C4-2B (cell line): Measurements from ENCODE around the gene LGMN.

ENCODE experiments used
- H3K27ac ChIP-seq: fragments of 450-650 bp; 2 replicates; pipeline ENCODE4 v1.5.1; 2017
- ZFX ChIP-seq: fragments of 450-650 bp; IDR thresholded peaks from 2 replicates; pipeline ENCODE4 v1.6.1; 2017
- TF ChIP-seq, protein P1 (sequence below): fragments of 450-650 bp; conservative IDR thresholded peaks from 2 replicates; pipeline ENCODE4 v1.5.1; 2017; ENCODE audit warnings: mild to moderate bottlenecking

Gene LGMN

DNA sequence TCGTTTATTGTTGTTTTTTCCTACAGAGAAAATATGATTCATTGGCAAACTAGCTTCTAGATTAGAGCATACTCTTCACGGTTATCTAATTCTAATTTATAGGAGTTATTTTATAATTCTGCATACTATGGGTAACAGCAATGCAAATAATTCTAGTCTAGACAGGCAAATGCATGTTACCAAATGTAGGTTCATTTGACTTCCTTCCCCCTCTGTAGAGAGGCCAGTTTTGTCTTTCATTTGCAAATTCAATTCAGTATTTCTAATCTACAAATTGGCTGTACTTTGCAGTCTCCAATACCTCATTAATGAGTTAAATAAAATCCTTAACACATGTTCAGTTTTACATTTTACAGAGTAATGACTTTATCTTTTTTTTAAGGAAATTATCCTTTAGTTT is 4.2 kb downstream of the LGMN start:
- TF ChIP-seq, protein P1, sequence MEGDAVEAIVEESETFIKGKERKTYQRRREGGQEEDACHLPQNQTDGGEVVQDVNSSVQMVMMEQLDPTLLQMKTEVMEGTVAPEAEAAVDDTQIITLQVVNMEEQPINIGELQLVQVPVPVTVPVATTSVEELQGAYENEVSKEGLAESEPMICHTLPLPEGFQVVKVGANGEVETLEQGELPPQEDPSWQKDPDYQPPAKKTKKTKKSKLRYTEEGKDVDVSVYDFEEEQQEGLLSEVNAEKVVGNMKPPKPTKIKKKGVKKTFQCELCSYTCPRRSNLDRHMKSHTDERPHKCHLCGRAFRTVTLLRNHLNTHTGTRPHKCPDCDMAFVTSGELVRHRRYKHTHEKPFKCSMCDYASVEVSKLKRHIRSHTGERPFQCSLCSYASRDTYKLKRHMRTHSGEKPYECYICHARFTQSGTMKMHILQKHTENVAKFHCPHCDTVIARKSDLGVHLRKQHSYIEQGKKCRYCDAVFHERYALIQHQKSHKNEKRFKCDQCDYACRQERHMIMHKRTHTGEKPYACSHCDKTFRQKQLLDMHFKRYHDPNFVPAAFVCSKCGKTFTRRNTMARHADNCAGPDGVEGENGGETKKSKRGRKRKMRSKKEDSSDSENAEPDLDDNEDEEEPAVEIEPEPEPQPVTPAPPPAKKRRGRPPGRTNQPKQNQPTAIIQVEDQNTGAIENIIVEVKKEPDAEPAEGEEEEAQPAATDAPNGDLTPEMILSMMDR: no peak
- no peak for TF ChIP-seq ZFX
- no peak overlapping the region for H3K27ac ChIP-seq

DNA sequence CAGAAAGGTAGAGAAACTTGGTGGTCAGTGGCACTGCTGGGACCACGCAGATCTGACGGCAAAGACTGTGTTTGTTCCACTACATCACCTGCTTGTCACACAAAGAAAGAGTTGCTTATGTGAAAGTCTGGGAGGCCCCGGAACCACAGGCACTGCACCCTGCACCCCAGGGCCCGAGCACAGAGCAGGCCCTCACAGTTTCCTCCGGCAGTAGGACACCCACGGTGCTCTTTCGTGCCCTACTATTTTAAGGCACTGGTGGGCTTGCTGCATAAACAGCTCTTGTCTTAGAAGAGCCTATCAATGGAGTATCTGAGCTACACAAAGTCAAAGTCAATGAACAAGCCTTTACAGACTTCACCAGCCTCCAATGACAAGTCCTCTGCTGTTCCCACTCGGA is 8.0 kb downstream of the LGMN start:
- TF ChIP-seq, protein P1: no peak
- no peak for TF ChIP-seq ZFX
- no peak overlapping the region for H3K27ac ChIP-seq

GRCh38 chr14:92737619-92738188 is 10.7 kb downstream of the LGMN start:
- H3K27ac ChIP-seq: no peak overlapping the region
- no peak for TF ChIP-seq ZFX
- TF ChIP-seq, protein P1: no peak

DNA sequence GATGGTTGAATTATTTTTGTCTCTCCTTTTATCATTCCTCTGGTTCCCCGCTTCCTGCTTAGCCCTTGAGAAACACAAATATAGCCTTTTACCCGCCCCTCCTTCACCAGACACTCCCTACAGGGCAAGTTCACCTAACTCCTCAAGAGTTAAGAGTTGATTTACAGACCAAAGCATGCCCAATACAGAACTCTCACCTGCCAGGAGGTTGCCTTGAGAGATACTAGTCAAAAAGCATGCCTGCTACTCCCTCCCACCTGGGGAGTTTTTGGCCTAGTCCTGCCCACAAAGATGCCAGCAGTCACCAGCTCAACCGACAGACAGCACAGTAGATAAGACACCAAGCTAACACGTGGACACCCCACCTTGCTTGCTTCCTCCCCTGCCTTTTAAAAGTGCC is 11.2 kb downstream of the LGMN start:
- no peak overlapping the region for H3K27ac ChIP-seq
- TF ChIP-seq ZFX: no peak
- TF ChIP-seq, protein P1: no peak

DNA sequence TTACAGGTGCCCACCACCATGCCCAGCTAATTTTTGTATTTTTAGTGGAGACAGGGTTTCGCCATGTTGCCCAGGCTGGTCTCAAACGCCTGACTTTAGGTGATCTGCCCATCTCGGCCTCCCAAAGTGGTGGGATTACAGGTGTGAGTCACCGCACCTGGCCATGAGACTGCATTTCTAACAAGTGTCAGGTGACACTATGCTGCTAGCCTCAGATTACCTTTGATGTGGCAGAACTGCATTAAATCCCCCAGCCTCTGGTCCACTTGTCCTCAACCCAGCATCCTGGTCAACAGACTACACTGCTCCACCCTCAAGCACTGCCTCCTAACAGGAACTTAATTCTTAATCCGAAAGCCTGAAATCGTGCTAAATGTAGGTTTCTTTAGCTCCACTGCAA is 13.1 kb downstream of the LGMN start:
- H3K27ac ChIP-seq: no peak overlapping the region
- TF ChIP-seq ZFX: no peak
- TF ChIP-seq, protein P1: no peak

GRCh38 chr14:92734618-92735017 is 13.8 kb downstream of the LGMN start:
- no peak overlapping the region for H3K27ac ChIP-seq
- no peak for TF ChIP-seq ZFX
- TF ChIP-seq, protein P1: no peak

GRCh38 chr14:92733007-92733406 is 15.4 kb downstream of the LGMN start:
- TF ChIP-seq, protein P1: no peak
- no peak for TF ChIP-seq ZFX
- H3K27ac ChIP-seq: no peak overlapping the region
